OCI-LY7 (cell line): ENCODE data around the gene PGAP1.

Source experiments
- EZH2phosphoT487 ChIP-seq: fragments of 200-600 bp; sonication (generic); IDR thresholded peaks from 2 replicates; pipeline ENCODE4 v1.6.1; 2018; ENCODE audit warnings: low read depth, borderline replicate concordance, mild to moderate bottlenecking, mixed run types, antibody characterized with exemption, low read length, moderate library complexity, mixed read lengths
- TF ChIP-seq, protein P1 (sequence below): fragments of 200-600 bp; sonication (generic); conservative IDR thresholded peaks from 2 replicates; pipeline ENCODE4 v1.5.1; 2014; ENCODE audit warnings: mild to moderate bottlenecking, antibody characterized with exemption, low read length, moderate library complexity, mixed read lengths

- TF ChIP-seq, protein P1, sequence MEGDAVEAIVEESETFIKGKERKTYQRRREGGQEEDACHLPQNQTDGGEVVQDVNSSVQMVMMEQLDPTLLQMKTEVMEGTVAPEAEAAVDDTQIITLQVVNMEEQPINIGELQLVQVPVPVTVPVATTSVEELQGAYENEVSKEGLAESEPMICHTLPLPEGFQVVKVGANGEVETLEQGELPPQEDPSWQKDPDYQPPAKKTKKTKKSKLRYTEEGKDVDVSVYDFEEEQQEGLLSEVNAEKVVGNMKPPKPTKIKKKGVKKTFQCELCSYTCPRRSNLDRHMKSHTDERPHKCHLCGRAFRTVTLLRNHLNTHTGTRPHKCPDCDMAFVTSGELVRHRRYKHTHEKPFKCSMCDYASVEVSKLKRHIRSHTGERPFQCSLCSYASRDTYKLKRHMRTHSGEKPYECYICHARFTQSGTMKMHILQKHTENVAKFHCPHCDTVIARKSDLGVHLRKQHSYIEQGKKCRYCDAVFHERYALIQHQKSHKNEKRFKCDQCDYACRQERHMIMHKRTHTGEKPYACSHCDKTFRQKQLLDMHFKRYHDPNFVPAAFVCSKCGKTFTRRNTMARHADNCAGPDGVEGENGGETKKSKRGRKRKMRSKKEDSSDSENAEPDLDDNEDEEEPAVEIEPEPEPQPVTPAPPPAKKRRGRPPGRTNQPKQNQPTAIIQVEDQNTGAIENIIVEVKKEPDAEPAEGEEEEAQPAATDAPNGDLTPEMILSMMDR = no peak
- TF ChIP-seq EZH2phosphoT487 = no peak
Measured at GRCh38 chr2:196875414-196875813, 51.1 kb downstream of the PGAP1 start.
